NCI-H187 treated with DMSO at 0.1 percent for 48 hours (cell line): Measurements from ENCODE around the gene DYRK2.

Experiments
- DNase-seq: peaks from one replicate; lab custom pipeline; 2025; lab: John Stamatoyannopoulos, UW

Gene DYRK2

DNA sequence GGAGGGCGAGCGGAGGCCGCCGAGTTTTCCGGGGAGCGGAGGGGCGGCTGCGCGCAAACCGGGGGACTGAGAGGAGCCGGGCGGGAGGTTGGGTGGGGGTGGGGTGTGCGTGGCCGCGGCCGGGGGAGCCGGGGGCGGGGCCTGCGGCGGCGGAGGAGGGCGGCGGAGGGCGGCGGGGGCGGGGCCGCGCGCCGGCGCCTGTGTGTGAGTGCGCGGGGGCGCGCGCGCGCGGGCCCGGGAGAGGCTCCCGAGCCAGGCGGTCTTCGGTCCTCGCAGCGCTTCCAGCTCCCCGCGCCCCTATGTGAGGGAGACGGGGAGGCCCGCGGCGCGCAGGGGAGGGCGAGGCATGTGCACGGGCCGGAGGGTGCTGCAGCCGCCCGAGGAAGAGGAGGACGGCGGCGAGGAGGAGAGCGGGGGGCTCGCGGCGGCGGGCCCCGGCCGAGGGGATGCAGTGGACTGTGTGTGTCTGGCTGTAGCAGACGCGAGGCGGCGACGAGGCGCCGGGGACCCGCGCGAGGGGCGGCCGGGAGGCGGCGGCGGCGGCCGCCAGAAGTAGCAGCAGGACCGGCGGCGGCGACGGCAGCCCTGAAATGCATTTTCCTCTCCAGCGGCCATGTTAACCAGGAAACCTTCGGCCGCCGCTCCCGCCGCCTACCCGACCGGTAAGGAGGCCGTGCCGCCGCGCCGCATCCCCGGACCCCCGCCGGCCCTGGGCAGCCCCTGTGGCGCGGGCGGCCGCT lies at the start of gene DYRK2:
Gene DYRK2, plus strand, starts transcription at position 225 of the 740 bp plus-strand sequence. Its CDS starts 389 bp downstream, at position 614.
- DNase-seq, result no peak

DNA sequence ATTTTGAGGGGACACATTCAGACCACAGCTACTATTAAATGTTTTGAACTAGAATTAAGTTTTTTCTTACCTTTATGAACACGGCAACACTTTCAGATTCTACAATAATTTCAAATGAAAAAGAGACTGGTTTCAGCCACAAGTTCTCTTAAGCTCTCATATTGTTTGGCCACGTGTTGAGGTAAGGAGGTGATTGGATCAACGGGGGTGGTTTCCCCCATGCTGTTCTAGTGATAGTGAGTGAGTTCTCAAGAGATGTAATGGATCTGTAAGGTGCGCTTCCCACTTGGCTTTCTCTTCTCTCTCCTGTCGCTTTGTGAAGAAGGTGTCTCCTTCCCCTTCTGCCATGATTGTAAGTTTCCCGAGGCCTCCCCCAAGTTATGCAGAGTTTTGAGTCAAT lies 48.9 kb upstream of the DYRK2 start:
- DNase-seq, result no peak

DNA sequence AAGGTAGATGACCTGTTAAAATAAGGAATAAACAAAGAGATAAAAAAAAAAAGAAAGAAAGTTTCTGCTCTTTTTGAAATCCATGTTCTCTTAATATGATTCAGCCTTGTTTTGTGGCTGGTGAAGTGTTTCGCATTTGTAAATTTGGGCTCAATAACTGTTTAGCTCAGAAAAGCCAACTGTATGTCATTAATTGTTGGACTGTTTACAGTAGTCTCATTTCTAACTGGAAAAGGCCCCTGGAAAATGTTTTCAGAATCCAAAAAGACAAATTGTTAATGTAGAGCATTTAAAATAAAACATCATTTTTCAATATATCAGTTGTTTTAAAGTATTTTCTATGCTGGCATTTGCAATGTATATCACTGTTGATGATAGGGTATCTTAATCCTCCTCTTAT lies 47.4 kb upstream of the DYRK2 start:
- no peak for DNase-seq

DNA sequence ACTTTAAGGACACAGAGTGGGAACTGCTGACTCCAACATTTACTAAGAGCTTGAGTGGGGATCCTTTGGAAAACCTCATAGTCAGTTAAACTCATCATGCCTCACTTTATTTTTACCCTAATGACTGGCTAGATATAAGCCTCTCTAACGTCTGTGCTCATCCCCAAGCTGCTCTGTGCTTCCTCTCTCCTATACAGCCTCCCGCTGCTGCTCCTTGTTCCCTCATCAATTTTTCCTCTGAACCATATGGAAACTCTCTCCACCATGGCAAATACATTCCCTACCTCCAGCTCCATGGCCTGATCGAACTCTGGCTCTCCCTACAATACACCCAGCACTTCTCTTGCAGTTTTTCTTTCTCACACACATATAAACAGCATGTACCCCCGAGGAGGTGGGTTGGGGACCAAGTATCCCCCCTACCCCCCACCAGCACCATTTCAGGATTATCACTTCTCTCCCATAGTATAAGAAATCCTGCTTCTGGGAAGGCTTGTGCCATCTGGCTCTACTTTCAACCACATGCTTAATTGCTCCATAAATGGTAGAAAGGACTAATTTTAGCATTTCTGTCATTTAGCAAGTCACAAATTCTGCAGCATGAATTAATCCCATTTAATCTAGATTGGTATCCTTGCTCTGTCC lies 39.2 kb upstream of the DYRK2 start:
- DNase-seq, result no peak

DNA sequence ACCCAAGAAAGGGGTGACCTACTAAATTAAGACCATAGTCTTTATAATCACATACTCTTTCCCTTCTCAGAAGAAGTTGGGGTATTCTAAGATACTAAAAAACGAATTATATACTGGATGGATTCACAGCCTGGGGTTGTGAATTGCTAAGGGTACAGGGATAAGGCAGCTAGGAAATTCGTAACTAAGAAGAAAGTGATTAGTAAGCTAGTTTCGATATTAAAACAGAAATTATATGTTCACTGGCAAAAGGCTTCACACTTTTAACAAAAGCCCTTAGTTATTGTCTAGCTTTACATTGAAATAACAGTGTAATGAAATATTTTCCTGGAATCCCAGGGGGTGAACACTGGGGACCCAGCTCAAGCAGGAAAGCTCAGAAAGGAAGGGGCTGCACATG lies 35.5 kb upstream of the DYRK2 start:
- no peak for DNase-seq

DNA sequence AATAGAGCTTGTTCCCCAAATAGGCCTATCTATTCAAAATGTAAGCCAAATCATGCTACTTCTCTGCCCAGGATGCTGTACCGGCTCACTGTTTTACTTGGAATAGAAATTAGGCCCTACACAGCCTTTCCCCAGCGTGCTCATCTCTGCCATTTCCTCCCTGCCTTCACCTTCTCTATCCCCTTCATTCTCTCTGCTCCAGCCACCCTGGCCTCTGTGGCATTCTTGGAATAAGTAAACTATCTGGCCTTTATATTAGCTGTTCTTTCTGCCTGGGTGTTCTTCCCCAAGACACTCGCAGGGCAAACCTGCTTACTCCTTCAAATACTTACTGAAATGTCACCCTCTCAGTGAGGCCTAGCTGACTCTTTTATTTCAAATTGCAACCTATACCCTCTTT lies 30.9 kb upstream of the DYRK2 start:
- DNase-seq, result no peak

DNA sequence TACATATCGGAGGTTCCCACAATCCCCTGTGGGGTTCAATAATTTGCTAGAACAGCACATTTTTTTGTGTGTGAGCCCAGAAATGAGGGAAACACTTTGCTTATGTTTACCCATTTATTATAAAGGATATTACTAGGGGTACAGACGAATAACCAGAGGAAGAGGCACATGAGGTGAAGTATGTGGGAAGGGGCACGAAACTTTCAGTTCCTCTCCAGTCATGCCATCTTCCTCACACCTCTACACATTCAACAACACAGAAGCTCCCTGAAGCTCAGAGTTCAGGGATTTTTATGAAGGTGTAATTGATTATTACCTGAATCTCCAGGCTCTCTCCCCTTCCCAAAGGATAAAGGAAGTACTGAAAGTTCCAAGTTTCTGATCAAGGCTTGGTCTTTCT lies 30.2 kb upstream of the DYRK2 start:
- DNase-seq, result no peak

DNA sequence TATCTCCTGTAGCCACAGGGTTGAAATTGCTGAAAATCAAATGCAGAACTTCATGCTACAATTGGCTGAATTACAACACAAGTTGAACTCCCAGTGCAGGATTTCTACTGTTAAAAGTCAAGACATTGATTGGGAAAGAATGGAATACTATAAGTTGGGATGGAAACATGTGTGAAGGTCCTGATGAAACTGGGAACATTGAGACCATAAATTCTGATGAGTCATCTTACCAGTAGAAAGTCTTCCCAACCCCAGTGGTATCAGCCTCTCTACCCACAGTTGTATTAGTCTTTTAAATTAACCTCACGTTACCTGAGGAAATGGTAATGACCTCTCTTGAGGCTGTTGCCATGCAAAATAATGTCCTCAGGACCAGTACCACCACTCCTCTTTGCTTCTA lies 27.4 kb upstream of the DYRK2 start:
- no peak for DNase-seq

DNA sequence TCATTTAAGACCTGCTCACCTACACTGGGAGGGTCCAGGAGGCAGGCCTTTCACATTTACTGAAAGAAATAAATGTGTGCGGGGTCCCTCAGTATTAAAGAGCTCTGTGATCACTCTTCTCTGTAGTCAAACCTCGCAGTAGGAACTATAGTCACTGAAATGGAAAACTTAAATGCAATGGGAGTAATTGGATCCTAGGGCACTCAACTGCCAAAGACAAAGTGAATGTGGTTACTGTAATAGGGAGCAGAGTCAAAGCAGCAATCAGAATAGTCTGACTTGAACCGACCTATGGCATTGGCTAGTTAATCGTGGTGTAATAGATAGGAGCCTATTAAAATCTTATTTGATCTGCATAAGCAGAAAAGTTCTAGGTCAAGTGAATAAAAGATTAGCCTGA lies 26.6 kb upstream of the DYRK2 start:
- no peak for DNase-seq

DNA sequence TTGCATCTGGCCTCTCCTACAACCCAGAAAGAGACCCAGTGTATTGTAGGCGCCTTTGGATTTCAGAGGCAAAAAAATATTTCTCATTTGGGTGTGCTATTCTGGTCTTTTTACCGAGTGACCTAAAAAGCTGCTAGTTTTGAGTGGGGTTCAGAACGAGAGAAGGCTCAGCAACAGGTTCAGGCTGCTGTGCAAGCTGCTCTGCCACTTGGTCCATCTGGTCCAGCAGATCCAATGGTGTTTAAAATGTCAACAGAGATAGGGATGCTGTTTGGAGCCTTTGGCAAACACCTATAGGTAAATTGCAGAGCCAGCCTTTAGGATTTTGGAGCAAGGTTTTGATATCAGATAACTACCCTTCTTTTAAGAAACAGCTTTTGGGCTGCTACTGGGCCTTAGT lies 25.3 kb upstream of the DYRK2 start:
- DNase-seq, result no peak

DNA sequence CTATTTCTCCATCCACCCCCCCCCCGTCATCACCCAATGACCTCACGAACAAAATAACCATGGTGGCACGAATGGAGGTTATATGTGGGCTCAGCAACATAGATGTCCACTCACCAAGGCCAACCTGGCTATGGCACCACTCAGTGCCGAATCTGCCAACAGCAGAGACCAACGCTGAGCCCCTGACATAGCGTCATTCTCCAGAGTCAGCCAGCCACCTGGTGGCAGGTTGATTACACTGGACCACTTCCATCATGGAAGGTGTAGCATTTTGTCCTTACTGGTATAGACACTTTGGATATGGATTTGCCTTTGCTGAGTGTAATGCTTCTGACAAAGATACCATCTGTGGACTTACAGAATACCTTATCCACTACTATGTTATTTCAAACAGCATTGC lies 24.2 kb upstream of the DYRK2 start:
- DNase-seq, result no peak

DNA sequence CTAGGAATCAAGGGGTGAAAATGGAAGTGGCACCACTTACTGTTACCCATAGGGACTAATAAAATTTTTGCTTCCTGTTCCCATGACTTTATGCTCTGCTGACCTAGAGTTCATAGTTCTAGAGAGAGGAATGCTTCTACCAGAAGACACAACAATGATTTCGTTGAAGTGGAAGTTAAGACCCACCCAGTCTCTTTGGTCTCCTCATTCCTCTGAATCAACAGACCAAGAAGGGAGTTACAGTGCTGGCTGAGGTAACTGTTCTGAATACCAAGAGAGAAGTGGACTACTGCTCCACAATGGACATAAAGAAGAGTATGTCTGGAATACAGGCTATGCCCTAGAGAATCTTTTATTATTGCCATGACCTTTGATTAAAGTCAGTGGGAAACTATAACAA lies 23.5 kb upstream of the DYRK2 start:
- DNase-seq, result no peak

DNA sequence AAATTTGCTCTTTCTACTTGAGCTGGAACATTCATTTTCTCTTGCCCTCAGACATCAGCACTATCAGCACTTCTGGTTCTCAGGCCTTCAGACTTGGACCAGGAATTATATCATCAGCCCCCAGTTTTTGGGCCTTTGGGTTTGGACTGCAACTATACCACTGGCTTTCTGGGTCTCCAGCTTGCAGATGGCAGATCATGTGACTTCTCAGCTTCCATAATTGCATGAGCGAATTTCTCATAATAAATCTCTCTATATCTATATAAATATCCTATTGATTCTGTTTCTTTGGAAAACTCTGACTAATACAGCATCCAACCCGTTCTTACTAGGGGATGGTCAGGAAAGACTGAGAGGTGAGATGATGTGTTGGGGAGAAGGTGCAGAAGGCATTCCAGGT lies 22.4 kb upstream of the DYRK2 start:
- DNase-seq, result no peak

DNA sequence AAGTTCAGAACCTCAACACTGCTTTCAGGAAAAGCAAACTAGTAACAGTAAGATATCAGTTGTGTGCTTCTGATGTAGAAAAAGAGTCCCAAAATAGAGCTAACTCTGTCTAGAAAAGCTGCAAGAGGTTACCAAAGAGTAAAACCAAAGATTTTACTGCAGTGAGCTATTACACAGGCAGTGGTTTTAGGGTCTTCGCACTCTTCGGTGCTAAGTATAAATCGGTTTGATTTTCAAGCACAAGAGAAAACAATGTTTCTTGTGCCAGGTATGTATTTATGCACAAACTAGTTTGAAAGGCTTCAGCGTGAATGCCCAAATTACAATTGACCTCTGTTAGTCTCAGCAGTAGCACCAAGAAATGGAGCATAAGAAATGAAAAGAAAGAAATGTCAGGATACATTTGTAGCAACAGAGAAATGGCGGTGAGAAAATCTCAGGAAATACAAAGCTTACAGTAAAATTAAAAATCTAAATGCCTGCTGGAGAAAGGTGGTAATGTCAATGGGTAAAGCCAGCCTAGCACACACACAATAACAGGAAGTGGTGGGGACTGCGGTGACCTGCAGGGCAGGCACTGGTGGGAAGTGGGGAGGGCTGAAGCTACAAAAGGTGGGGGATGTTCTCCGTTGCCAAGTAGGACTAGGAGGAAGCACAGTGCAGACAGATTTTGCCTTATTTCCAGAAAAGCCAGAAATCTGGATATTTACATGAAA lies 18.0 kb upstream of the DYRK2 start:
- DNase-seq, result no peak

DNA sequence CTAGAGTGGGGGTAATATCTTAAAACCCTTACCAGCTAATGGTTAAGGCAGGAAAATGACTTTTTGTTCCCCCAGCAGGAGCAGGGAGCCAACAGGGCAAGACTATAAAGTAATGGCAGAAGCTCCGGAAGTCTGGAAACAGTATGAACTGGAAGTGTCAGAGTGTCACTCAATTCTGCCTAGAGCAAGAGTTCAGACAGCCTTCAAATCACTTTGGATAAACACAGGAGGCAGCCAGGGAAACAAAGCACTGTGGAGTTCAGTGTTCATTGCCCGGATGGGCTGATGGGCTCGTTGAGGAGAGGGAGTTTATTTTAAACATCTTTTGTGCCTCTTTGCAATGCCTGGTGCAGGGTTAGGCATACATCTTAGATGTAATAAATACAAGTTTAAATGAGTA lies 16.5 kb upstream of the DYRK2 start:
- DNase-seq, result no peak

DNA sequence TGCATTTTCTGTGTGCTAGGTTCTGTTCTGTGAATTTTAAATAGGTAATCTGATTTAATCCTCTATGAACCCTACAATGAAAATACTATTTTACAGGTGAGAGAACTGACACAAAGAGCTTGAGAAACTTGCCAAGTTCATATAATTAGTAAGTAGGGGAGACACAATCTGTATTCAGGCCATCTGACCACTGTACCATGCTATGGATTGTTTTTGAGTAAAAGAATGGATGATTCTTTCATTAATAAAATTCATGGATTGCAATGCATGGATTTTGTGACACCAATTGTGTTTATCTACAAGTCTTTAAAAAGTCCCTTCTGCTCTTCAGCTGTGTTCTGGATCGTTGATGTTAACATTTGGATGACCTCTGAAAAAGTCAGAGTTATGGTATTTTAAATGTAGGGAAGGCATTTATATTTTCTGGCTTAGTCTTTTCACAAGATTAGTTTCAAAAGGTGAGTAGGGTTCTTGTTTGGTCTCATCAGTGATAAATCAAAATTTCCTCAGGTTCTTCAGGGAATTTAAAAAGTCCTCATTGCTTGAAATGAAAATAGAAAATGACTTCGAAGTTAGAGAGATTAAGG lies 15.4 kb upstream of the DYRK2 start:
- DNase-seq, result no peak

DNA sequence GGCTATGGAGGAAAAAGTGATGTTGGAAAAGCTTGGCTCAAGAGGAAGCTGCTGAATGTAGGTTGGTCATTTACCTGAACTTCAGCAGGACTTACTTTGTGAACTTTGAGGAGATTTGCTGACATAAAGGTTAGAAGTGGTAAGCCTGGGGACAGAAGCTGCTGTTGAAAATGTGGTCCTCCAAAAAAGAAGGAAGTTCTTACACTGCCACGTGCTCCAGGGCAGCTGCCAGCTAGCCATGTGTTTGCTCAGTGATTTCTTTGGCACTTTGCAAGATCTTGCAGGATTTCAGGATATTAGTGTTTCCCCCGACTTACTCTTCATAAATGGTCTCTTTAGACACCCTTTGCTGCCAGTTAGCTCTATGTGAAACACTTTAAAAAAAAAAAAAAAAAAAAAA lies 14.8 kb upstream of the DYRK2 start:
- no peak for DNase-seq

DNA sequence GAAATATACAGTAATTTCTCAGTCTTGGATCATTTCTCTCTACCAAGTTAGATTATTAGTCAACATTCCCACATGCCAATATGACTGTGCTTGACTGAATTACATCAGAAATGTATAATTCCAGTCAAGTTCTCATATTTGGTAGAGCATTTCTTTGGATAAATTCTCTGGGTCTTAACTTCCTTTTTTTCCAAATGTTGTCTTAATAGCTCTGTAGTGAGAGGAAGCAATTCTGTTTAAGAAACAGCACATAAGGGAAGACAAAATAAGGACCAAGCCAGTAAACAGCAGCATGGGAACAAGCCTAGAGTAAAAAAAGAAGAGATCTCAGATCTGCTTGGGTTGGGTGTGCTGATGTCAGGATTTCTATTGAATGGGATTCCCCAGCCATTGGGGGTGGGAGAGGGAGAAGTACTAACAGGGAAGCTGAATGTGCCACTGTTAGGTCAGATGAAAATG lies 14.2 kb upstream of the DYRK2 start:
- DNase-seq, result no peak

DNA sequence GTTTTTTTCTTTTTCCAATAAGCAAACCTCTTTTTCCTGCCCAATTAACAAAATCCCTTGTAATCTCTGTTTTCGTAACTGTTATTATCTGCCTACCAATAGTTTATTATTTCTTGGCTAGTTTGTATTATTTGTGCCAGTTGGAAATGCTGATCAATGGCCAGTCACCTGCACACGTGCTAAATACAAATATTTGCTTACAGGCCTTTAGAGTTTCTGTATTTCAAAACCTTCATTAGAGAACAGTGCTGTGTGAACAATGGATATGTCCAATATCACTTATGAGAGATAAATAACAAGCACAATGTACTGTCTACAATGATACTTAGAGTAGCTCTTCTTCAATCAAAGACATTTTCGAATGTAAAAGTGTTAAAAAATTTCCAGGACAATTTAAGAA lies 10.8 kb upstream of the DYRK2 start:
- DNase-seq, result no peak

DNA sequence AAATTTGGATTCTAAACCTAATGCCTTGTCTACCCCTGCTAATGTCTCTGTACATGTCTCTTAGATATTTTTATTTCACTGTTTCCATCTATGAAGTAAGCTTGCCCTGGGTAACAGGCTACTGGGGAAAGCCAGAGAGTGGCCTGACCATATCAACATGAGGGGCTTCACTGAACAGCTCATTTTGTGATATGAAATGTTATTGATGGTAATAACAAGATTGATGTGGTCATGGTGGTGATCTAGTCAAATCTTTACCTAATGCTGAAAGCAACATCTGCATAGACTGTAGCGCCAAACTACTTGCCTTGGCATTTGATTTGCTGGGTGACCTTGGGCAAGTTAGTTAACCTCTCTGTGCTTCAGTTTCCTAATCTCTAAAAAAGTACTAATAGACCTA lies 9.9 kb upstream of the DYRK2 start:
- DNase-seq, result no peak

DNA sequence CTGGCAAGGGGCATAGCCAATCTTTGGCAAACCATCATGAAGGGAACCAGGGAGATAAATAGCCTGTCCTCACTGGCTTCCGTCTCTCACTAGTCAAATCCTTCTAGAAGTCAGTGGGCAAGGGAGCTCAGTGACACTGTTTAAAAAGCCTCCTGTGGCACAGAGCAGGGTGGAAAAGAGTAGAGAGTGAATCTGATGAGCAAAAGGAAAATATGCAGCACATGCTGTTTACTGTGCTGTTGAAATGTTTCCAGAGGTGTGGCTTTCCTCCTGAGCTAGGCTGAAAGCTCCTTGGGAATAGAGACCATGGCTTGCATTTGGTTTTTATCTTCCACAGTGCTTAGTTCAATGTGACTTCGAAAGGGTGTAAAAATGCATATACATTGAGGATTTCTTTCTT lies 7.7 kb upstream of the DYRK2 start:
- no peak for DNase-seq

DNA sequence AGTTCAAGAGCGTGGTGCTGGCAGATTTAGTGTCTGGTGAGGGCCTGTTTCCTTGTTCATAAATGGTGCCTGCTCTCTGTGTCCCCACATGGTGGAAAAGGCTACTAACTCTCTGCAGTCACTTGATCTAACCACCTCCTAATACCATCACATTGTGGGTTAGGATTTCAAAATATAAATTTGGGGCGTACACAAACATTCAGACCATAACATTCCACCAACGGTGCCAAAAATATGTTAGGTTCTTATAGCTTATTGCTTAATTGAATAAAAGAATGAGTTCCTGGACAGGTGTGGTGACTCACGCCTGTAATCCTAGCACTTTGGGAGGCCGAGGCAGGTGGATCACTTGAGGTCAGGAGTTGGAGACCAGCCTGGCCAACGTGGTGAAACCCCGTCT lies 3.4 kb upstream of the DYRK2 start:
- DNase-seq, result no peak

DNA sequence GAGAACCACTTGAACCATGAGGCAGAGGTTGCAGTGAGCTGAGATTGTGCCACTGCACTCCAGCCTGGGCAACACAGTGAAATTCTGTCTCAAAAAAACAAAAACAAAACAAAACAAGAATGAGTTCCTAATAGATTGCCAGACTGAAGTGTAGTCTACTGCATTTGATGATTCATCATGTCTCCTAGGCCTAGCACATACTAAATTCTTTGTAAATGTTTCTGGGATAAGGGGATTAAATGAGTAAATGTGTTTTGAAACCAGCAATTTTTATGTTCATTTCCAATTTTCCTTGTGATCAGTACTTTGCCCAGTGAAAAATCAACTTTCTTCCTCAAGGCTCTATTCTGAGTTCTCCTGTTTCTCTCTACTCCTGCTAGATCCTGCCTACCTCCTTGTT lies 2.9 kb upstream of the DYRK2 start:
- DNase-seq, result no peak
